Measurements from ENCODE around the gene CCDC38.

Gene CCDC38

DNA sequence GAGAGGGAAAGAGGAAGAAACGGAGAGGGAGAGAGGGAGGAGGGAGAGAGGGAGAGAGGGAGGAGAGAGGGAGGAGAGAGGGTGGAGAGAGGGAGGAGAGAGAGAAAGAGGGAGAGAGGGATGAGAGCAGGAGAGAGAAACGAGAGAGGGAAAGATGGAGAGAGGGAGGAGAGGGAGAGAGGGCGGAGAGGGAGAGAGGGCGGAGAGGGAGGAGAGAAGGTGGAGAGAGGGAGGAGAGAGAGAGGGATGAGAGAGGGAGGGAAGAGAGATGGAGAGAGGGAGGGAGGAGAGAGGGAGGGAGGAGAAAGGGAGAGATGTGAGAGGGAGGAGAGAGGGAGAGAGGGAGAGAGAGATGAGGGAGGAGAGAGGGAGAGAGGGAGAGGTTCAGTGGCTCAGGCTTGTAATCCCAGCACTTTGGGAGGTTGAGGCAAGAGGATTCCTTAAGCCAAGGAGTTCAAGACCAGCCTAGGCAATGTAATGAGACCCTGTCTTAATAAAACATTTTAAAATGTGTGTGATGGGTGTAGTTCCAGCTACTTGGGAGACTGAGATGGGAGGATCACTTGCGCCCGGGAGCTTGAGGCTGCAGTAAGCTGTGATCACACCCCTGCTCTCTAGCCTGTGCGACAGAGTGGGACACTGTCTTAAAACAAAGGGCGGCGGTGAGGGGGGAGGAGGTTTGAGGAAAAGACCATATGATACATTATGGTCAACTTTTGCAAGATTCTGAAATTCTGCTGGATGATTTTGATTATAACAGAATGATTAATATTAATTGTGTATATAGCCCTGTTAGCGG lies 105.0 kb downstream of the CCDC38 start:
- in situ Hi-C loops (cut with MboI; ENCODE audit: low sequenced_read_pairs) = no loop called here

DNA sequence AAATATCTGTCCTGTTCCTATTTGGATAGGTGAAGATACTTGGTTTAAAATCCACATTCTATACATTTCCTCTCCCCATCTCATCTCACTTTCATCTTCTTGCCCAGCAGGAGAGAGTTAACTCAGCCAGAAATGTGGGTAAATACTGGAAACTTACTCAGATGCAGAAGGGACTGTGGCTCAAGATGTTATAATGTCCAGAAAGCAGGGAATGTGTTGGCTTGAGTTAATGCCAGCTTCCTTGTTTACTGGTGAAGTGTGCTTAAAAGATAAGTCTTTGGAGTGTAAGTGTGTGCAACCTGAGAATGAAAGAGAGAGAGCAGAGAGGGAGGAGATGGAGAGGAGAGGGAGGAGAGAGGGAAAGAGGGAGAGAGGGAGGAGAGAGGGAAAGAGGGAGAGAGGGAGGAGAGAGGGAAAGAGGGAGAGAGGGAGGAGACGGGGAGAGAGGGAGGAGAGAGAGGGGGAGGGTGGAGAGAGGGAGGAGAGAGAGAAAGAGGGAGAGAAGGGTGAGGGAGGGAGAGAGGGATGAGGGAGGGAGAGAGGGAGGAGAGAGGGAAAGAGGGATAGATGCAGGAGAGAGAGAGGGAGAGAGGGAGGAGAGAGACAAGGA lies 105.7 kb downstream of the CCDC38 start:
- in situ Hi-C loops (cut with MboI; ENCODE audit: low sequenced_read_pairs) = no loop called here

DNA sequence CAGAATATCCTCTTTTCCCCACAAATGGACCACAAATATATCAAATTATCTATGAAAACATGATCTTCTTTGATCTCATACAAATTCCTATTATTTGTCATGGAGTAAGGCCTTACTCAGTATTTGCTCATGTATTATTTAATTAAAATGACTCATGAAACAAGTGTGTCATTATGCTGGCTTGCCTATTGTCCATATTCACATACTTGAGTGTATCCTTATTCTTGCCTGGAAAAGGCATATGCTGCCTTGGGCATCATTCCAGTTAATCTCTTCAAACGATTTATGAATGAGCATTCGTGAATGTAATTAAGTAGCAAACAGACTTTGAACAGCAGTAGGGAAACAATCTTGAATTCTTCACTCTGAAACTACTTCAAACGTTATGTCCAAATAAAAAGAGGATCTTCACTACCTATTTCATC lies 106.2 kb downstream of the CCDC38 start:
- in situ Hi-C loops (cut with MboI; ENCODE audit: low sequenced_read_pairs) = no loop called here

DNA sequence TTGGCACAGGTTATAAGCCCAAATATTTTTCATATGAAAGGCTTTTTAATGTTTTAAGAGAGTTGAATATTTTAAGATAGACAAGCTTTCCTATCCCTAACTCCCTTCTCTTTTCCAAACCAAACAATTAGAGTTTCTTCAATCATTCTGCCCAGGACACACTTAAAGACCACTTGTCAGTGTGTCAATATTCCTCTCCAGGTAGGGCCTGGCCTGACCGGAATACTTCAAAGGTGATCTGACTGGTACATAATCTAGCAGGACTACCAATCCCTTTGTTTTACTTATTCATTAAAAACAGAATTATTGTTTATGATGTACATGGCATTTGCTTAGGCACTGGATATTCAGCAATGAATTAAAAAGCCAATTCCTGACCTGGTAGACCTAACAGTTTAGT lies 107.8 kb downstream of the CCDC38 start:
- in situ Hi-C loops (cut with MboI; ENCODE audit: low sequenced_read_pairs) = no loop called here

DNA sequence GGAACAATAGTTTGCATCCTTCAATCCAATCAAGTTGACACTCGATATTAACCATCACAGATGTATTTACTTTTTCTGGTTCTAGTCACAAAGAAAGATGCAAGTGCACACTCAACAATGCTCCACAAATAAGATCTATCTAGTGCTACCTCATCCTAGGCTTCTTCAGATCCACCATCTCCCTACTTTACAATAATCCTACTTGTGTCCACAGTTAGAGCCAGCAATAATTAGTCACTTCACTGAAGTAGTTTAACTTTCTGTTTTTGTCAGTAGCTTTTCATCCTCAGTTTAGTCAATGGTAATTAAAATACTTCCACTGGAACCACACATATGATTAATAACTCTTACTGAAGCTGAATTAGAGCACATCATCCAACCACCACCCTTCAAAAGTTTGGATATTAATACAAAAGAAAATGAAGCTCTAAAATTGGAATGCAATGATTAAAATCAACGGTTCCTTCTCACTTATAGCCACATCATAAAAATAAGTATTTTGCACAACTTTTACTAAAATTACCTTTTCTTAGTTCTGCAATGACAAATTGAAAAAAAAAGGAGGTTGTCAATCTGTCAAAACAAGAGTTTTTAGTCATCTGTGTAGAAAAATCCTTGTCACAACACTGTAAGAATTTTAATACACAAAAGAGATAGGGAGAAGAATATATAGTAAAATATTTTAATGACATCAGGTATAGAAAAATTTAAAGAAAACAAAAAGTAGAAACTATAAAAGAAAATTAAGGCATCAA lies 111.9 kb downstream of the CCDC38 start:
- in situ Hi-C loops (cut with MboI; ENCODE audit: low sequenced_read_pairs) = no loop called here

DNA sequence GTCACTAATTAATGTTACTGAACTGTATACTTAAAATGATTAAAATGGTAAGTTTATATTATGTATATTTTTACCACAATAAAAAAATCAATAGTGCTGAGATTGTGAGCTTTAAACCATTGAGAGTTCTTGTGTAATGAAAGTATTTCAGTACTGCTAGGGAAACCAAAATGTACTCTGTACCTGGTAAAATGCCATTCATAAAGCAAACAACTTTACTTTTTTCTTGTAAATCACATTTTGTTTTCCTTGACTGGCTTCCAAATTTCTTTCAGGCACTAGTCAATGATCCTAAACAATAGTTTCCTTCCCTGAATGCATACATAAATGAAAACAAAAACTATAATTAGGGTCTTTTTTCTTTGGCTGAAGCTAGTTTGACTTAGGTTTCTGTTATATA lies 113.0 kb downstream of the CCDC38 start:
- in situ Hi-C loops (cut with MboI; ENCODE audit: low sequenced_read_pairs) = no loop called here

DNA sequence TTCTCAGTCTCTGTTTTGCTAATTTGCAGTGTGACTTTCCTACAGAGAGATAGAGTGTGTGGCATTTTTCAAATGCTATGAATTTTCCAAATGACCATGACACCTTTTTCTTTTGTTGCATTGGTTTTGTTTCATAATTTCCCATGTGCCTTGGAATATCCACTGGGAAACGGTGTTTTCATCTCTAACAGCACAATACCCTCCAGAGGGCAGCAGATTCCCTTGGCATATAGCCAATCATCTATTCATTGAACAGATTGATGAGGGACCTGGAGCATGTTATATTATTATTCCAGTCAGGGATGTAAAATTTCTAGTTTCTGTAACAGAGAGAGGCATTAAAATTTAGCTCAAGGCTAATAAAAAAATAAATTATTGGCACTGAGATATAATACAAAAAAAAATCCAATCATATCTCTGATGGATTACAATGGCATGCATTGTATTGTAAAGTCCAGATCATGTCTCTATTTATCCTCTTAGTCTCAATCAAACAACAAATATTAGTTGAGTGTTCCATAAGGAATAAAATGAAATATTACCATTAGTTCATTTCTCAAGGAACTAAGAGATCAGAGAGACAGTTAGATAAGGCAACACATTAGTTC lies 122.2 kb downstream of the CCDC38 start:
- in situ Hi-C loops (cut with MboI; ENCODE audit: low sequenced_read_pairs) = loop anchor here (25.0 kb wide), 1 partner anchor 708 kb away; no protein-coding TSS in a partner anchor
